ENCODE results near the gene CAMTA1. TPM values are rescaled to one million over a fixed set of nuclear protein-coding genes. Genes with fewer than 3 reads are reported as not detected.

The CAMTA1 gene
- total RNA-seq, 1 experiment from 2014 or later, result 85.2 TPM

DNA sequence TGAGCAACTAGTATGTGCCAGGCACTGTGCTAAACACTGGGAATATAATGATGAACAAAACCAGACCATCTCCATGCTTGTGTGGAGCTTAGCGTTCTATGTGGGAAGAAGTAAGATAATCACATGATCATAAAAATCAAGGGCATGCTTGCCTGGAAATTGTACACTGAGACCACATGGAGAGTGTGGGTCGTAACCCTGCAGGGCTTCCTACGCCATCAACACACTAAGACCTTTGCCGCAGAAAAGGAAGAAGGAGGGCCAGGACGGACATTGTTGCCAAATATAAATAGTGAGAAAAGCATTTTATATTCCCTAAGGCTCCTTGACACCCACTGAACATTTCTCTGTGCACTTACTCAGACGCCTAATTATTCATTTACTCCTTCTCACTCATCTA lies 597.7 kb downstream of the CAMTA1 start:
- Histone ChIP-seq H3K27me3 (replicated peaks; ENCODE audit: insufficient read depth, low read depth, low read length, poor library complexity) (no peaks in the 10 kb centered on the region), H3K4me3 (ENCODE audit: low read depth, low read length, poor library complexity, severe bottlenecking) (no peak overlapping the region), H3K36me3 (ENCODE audit: insufficient read depth, low read length, poor library complexity, severe bottlenecking) (no peaks in the 10 kb centered on the region), H3K4me1 (ENCODE audit: insufficient read depth, low read length, poor library complexity, severe bottlenecking) (peaks cover 13% of the 10 kb centered on the region), H3K9me3 (ENCODE audit: low read depth, low read length, poor library complexity, severe bottlenecking) (no peaks in the 10 kb centered on the region), H3K27ac (ENCODE audit: low read depth, low read length, poor library complexity, severe bottlenecking) (no peak overlapping the region)
- intact Hi-C loops (cut with micrococcal nuclease; ENCODE audit: unreplicated experiment), result no loop called here
- CTCF ChIA-PET, result no interaction called here
- no peak for TF ChIP-seq EZH2 (IDR thresholded peaks at IDR 0.05; ENCODE audit: borderline replicate concordance, low read depth, low read length, poor library complexity, severe bottlenecking)
- TF ChIP-seq, protein P1, sequence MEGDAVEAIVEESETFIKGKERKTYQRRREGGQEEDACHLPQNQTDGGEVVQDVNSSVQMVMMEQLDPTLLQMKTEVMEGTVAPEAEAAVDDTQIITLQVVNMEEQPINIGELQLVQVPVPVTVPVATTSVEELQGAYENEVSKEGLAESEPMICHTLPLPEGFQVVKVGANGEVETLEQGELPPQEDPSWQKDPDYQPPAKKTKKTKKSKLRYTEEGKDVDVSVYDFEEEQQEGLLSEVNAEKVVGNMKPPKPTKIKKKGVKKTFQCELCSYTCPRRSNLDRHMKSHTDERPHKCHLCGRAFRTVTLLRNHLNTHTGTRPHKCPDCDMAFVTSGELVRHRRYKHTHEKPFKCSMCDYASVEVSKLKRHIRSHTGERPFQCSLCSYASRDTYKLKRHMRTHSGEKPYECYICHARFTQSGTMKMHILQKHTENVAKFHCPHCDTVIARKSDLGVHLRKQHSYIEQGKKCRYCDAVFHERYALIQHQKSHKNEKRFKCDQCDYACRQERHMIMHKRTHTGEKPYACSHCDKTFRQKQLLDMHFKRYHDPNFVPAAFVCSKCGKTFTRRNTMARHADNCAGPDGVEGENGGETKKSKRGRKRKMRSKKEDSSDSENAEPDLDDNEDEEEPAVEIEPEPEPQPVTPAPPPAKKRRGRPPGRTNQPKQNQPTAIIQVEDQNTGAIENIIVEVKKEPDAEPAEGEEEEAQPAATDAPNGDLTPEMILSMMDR (conservative IDR thresholded peaks at IDR 0.05; ENCODE audit: low read depth, low read length), result no peak
- no TSS peak for BruUV-seq (replicated peaks)
- POLR2A ChIA-PET (ENCODE audit: low non-redundant PET), result interaction anchor here (0.6 kb wide), 1 partner anchor 154 kb away, joined by 3 read pairs; no protein-coding TSS in a partner anchor
- no peak for DNase-seq (ENCODE audit: low spot score)

GRCh38 chr1:7383671-7384520 lies 598.6 kb downstream of the CAMTA1 start:
- POLR2A ChIA-PET (ENCODE audit: low non-redundant PET), result no interaction called here
- Histone ChIP-seq H3K4me3 (ENCODE audit: low read depth, low read length, poor library complexity, severe bottlenecking) (no peak overlapping the region), H3K27me3 (replicated peaks; ENCODE audit: insufficient read depth, low read depth, low read length, poor library complexity) (no peaks in the 10 kb centered on the region), H3K9me3 (ENCODE audit: low read depth, low read length, poor library complexity, severe bottlenecking) (no peaks in the 10 kb centered on the region), H3K4me1 (ENCODE audit: insufficient read depth, low read length, poor library complexity, severe bottlenecking) (peaks cover 13% of the 10 kb centered on the region), H3K36me3 (ENCODE audit: insufficient read depth, low read length, poor library complexity, severe bottlenecking) (no peaks in the 10 kb centered on the region), H3K27ac (ENCODE audit: low read depth, low read length, poor library complexity, severe bottlenecking) (no peak overlapping the region)
- CTCF ChIA-PET, result no interaction called here
- intact Hi-C loops (cut with micrococcal nuclease; ENCODE audit: unreplicated experiment), result no loop called here
- BruUV-seq (replicated peaks), result no TSS peak
- TF ChIP-seq EZH2 (IDR thresholded peaks at IDR 0.05; ENCODE audit: borderline replicate concordance, low read depth, low read length, poor library complexity, severe bottlenecking), result no peak
- TF ChIP-seq, protein P1 (conservative IDR thresholded peaks at IDR 0.05; ENCODE audit: low read depth, low read length), result no peak
- no peak for DNase-seq (ENCODE audit: low spot score)

GRCh38 chr1:7384679-7385078 lies 599.4 kb downstream of the CAMTA1 start:
- intact Hi-C loops (cut with micrococcal nuclease; ENCODE audit: unreplicated experiment), result no loop called here
- no peak for DNase-seq (ENCODE audit: low spot score)
- POLR2A ChIA-PET (ENCODE audit: low non-redundant PET), result no interaction called here
- no peaks in the 10 kb centered on the region for H3K27me3 ChIP-seq (replicated peaks; ENCODE audit: insufficient read depth, low read depth, low read length, poor library complexity)
- no peak overlapping the region for H3K4me3 ChIP-seq (ENCODE audit: low read depth, low read length, poor library complexity, severe bottlenecking)
- no peaks in the 10 kb centered on the region for H3K9me3 ChIP-seq (ENCODE audit: low read depth, low read length, poor library complexity, severe bottlenecking)
- no TSS peak for BruUV-seq (replicated peaks)
- peaks cover 5% of the 10 kb centered on the region for H3K4me1 ChIP-seq (ENCODE audit: insufficient read depth, low read length, poor library complexity, severe bottlenecking)
- no peaks in the 10 kb centered on the region for H3K36me3 ChIP-seq (ENCODE audit: insufficient read depth, low read length, poor library complexity, severe bottlenecking)
- CTCF ChIA-PET, result no interaction called here
- no peak overlapping the region for H3K27ac ChIP-seq (ENCODE audit: low read depth, low read length, poor library complexity, severe bottlenecking)
- TF ChIP-seq, protein P1 (conservative IDR thresholded peaks at IDR 0.05; ENCODE audit: low read depth, low read length), result no peak
- TF ChIP-seq EZH2 (IDR thresholded peaks at IDR 0.05; ENCODE audit: borderline replicate concordance, low read depth, low read length, poor library complexity, severe bottlenecking), result no peak

Data from A673 (cell line).